ENCODE data around the gene PKP4.

The PKP4 gene

DNA sequence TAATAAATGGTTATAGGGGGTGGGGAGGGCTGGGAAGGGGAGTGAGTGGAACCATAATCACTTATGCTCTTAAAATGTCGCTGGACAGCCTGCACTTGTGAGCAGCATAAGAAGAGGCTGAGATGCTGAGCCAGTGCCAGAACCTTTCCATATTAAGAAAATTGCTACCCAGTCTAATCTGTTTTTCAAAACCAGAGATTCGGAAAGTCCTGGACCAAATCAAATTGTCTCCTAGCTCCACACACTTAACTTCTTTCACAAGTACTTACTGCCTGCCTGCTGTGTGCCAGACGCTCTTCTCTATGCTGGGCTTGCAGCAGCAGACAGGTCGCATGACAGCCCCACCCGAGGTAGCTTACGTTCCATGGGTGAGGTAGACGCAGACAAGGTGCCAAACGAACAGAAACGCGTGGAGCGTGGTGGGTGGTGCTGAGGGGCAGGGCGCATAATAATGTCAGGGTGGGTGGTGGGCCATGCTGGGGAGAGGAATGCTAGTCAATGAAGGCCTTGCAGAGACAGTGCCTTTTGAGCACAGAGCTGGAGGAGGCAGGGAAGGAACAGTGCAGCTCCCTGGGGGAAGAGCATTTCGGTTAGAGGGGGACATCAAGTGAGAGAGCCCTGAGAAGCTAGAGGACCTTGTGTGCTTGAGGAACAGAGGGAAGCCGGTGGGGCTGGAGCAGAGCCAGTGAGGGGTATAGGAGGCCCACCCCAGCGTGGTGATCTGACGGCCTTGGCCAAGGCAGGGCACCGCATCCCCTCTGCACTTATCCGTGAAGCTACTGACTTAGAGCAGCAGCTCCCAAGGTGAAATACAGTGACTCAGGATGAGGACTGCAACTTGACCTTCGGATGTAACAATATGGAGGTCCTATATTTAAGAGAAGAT is 214.9 kb downstream of the PKP4 start:
- Histone ChIP-seq H3K27me3 (replicated peaks in 2 of 5; ENCODE audit: control insufficient read depth in 4 of 5, insufficient read depth in 5 of 5, low read length in 4 of 5) (no peaks in the 10 kb centered on the region), H3K27ac (ENCODE audit: insufficient read depth in 1 of 2, low read depth in 1 of 2, low read length in 2 of 2, poor library complexity in 1 of 2, severe bottlenecking in 2 of 2) (no peak overlapping the region), H3K4me3 (ENCODE audit: control insufficient read depth in 1 of 7, extremely low read depth in 1 of 7, insufficient read depth in 4 of 7, low read depth in 2 of 7, low read length in 6 of 7) (no peak overlapping the region), H3K9me3 (ENCODE audit: control extremely low read depth in 1 of 5, control insufficient read depth in 4 of 5, insufficient read depth in 2 of 5, low read depth in 1 of 5, low read length in 4 of 5) (no peaks in the 10 kb centered on the region), H3K4me1 (ENCODE audit: control extremely low read depth in 1 of 4, control insufficient read depth in 4 of 4, insufficient read depth in 4 of 4, low read length in 3 of 4) (peaks cover 0 to 10% (median 0%) of the 10 kb centered on the region in 4 experiments), H3K36me3 (ENCODE audit: control insufficient read depth in 4 of 4, insufficient read depth in 4 of 4, low read length in 3 of 4) (peaks cover 10 to 58% (median 36%) of the 10 kb centered on the region in 4 experiments)
- no peak for DNase-seq
- CTCF ChIA-PET: no interaction called here
- 96% methylated on average over 18 of the region's 19 CpGs for WGBS (ENCODE audit: insufficient coverage)
- POLR2A ChIA-PET: no interaction called here

DNA sequence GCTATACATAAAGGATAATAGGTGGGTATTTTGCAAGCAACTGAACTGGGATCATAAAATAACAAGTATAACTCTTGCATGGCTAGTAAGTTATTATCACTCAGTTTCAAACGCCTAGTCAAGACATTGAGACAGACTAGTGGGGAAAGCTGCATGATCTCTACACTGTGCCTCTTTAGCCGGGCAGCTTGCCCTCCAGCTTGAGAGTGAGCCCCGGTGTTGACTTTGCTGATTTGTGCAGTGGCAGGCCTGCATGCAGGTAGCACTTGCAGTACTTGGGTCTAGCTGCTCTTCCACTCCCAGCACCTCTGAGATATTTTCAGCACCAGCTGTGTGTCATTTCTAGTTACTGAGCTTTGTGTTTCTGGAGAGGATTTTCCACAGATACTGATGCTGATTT is 219.5 kb downstream of the PKP4 start:
- Histone ChIP-seq H3K27me3 (replicated peaks in 2 of 5; ENCODE audit: control insufficient read depth in 4 of 5, insufficient read depth in 5 of 5, low read length in 4 of 5) (no peaks in the 10 kb centered on the region), H3K9me3 (ENCODE audit: control extremely low read depth in 1 of 5, control insufficient read depth in 4 of 5, insufficient read depth in 2 of 5, low read depth in 1 of 5, low read length in 4 of 5) (no peaks in the 10 kb centered on the region), H3K27ac (ENCODE audit: insufficient read depth in 1 of 2, low read depth in 1 of 2, low read length in 2 of 2, poor library complexity in 1 of 2, severe bottlenecking in 2 of 2) (no peak overlapping the region), H3K4me1 (ENCODE audit: control extremely low read depth in 1 of 4, control insufficient read depth in 4 of 4, insufficient read depth in 4 of 4, low read length in 3 of 4) (no peaks in the 10 kb centered on the region), H3K36me3 (ENCODE audit: control insufficient read depth in 4 of 4, insufficient read depth in 4 of 4, low read length in 3 of 4) (peaks cover 4 to 63% (median 29%) of the 10 kb centered on the region in 4 experiments), H3K4me3 (ENCODE audit: control insufficient read depth in 1 of 7, extremely low read depth in 1 of 7, insufficient read depth in 4 of 7, low read depth in 2 of 7, low read length in 6 of 7) (no peak overlapping the region)
- ChIA-PET POLR2A (no interaction called here), CTCF (no interaction called here)
- 100% methylated on average over 2 of the region's 3 CpGs for WGBS (ENCODE audit: insufficient coverage)
- no peak for DNase-seq

DNA sequence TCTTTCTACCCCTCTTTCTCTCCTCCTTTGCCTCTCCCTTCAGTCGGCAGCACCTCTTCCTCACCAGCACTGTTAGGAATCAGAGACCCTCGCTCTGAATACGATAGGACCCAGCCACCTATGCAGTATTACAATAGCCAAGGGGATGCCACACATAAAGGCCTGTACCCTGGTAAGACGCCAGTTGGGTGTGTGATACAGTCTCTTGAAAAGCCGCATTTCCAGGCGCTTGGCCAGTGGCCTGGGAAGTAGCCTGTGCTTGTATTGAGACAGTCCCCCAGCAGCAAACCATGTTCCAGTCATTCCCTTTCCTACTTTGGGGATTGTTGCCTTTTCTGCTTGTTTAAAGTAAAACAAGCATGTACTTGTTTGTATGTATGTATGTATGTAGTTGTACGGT is 219.9 kb downstream of the PKP4 start:
- WGBS (ENCODE audit: insufficient coverage): 96% methylated on average over 5 of the region's 7 CpGs
- Histone ChIP-seq H3K27me3 (replicated peaks in 2 of 5; ENCODE audit: control insufficient read depth in 4 of 5, insufficient read depth in 5 of 5, low read length in 4 of 5) (no peaks in the 10 kb centered on the region), H3K27ac (ENCODE audit: insufficient read depth in 1 of 2, low read depth in 1 of 2, low read length in 2 of 2, poor library complexity in 1 of 2, severe bottlenecking in 2 of 2) (no peak overlapping the region), H3K9me3 (ENCODE audit: control extremely low read depth in 1 of 5, control insufficient read depth in 4 of 5, insufficient read depth in 2 of 5, low read depth in 1 of 5, low read length in 4 of 5) (no peaks in the 10 kb centered on the region), H3K4me3 (ENCODE audit: control insufficient read depth in 1 of 7, extremely low read depth in 1 of 7, insufficient read depth in 4 of 7, low read depth in 2 of 7, low read length in 6 of 7) (no peak overlapping the region), H3K36me3 (ENCODE audit: control insufficient read depth in 4 of 4, insufficient read depth in 4 of 4, low read length in 3 of 4) (peaks cover 4 to 59% (median 28%) of the 10 kb centered on the region in 4 experiments), H3K4me1 (ENCODE audit: control extremely low read depth in 1 of 4, control insufficient read depth in 4 of 4, insufficient read depth in 4 of 4, low read length in 3 of 4) (no peaks in the 10 kb centered on the region)
- ChIA-PET POLR2A (no interaction called here), CTCF (no interaction called here)
- DNase-seq: no peak

DNA sequence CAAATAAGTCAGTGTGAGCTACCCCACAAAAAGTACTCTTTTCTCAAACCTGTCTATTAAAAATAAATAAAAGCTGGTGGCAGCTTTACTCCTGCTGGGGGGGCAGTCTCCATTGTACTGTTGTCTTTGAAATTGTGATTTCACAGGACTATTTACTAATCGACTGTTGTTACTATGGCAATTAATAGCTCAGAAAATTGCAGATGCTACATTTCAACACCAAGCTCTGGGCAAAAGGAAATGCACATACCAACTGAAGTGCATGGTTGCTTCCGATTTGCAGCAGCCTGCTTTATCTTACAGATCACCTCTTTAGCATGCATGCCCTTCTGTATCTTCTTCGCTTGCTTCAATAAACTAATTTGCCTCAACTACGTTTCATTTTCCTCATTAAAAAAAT is 220.8 kb downstream of the PKP4 start:
- H3K36me3 ChIP-seq (ENCODE audit: control insufficient read depth in 4 of 4, insufficient read depth in 4 of 4, low read length in 3 of 4): peaks cover 4 to 57% (median 28%) of the 10 kb centered on the region in 4 experiments
- CTCF ChIA-PET: interaction anchor here (1.4 kb wide), 1 partner anchor 11 kb away, joined by 4 read pairs; no protein-coding TSS in a partner anchor
- no peaks in the 10 kb centered on the region for H3K9me3 ChIP-seq (ENCODE audit: control extremely low read depth in 1 of 5, control insufficient read depth in 4 of 5, insufficient read depth in 2 of 5, low read depth in 1 of 5, low read length in 4 of 5)
- no peak overlapping the region for H3K4me3 ChIP-seq (ENCODE audit: control insufficient read depth in 1 of 7, extremely low read depth in 1 of 7, insufficient read depth in 4 of 7, low read depth in 2 of 7, low read length in 6 of 7)
- WGBS (ENCODE audit: insufficient coverage): 100% methylated on average over 4 of the region's 4 CpGs
- no peak for DNase-seq
- no peak overlapping the region for H3K27ac ChIP-seq (ENCODE audit: insufficient read depth in 1 of 2, low read depth in 1 of 2, low read length in 2 of 2, poor library complexity in 1 of 2, severe bottlenecking in 2 of 2)
- POLR2A ChIA-PET: no interaction called here
- H3K4me1 ChIP-seq (ENCODE audit: control extremely low read depth in 1 of 4, control insufficient read depth in 4 of 4, insufficient read depth in 4 of 4, low read length in 3 of 4): no peaks in the 10 kb centered on the region
- no peaks in the 10 kb centered on the region for H3K27me3 ChIP-seq (replicated peaks in 2 of 5; ENCODE audit: control insufficient read depth in 4 of 5, insufficient read depth in 5 of 5, low read length in 4 of 5)

DNA sequence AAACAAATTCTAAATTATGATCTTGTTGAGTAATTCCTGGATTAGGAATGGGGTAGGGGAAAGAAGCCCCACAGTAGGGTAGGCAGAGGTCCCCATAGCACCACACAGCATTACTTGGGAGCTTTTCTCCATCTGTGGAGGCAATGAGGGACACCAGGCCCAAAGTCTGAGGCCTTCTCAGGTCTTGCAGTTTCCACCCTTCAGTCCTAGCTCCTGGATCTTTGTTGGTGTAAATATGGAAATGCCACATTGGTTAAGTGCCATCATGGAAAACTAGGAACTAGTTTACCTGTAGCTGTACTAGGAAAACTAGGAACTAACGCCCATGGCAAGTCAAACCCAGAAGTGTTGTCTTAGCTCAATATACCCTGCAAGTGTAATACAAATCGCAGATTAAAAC is 225.1 kb downstream of the PKP4 start:
- Histone ChIP-seq H3K4me3 (ENCODE audit: control insufficient read depth in 1 of 7, extremely low read depth in 1 of 7, insufficient read depth in 4 of 7, low read depth in 2 of 7, low read length in 6 of 7) (no peak overlapping the region), H3K36me3 (ENCODE audit: control insufficient read depth in 4 of 4, insufficient read depth in 4 of 4, low read length in 3 of 4) (peaks cover 0 to 29% (median 13%) of the 10 kb centered on the region in 4 experiments), H3K9me3 (ENCODE audit: control extremely low read depth in 1 of 5, control insufficient read depth in 4 of 5, insufficient read depth in 2 of 5, low read depth in 1 of 5, low read length in 4 of 5) (no peaks in the 10 kb centered on the region), H3K27me3 (replicated peaks in 2 of 5; ENCODE audit: control insufficient read depth in 4 of 5, insufficient read depth in 5 of 5, low read length in 4 of 5) (no peaks in the 10 kb centered on the region), H3K4me1 (ENCODE audit: control extremely low read depth in 1 of 4, control insufficient read depth in 4 of 4, insufficient read depth in 4 of 4, low read length in 3 of 4) (no peaks in the 10 kb centered on the region), H3K27ac (ENCODE audit: insufficient read depth in 1 of 2, low read depth in 1 of 2, low read length in 2 of 2, poor library complexity in 1 of 2, severe bottlenecking in 2 of 2) (no peak overlapping the region)
- no peak for DNase-seq
- ChIA-PET POLR2A (no interaction called here), CTCF (interaction anchor here (1.4 kb wide), 1 partner anchor 502 kb away, joined by 4 read pairs; no protein-coding TSS in a partner anchor)
- WGBS (ENCODE audit: insufficient coverage): 100% methylated on average over 1 of the region's 2 CpGs

DNA sequence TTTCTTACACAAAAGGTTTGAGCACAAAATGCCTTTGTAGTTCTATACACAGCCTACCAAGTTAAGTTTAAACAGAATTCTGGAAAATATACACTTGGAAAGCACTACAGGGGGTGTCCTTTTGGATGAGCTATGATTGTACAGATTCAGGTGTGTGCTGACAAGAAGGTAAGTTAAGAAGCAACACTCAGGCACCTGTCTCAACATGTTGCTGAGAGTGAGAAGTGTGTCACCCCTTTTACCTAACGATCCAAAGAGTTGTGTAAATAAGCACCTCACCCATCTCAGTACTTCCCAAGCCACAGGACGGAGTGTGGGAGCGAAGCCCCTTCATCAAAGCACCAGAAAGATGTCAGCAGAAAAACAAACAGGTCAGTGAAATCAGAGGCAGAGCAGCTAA is 228.9 kb downstream of the PKP4 start:
- H3K4me1 ChIP-seq (ENCODE audit: control extremely low read depth in 1 of 4, control insufficient read depth in 4 of 4, insufficient read depth in 4 of 4, low read length in 3 of 4): no peaks in the 10 kb centered on the region
- ChIA-PET CTCF (no interaction called here), POLR2A (no interaction called here)
- no peaks in the 10 kb centered on the region for H3K27me3 ChIP-seq (replicated peaks in 2 of 5; ENCODE audit: control insufficient read depth in 4 of 5, insufficient read depth in 5 of 5, low read length in 4 of 5)
- no CpG with 5 or more reads among the region's 3 CpGs for WGBS (ENCODE audit: insufficient coverage)
- H3K27ac ChIP-seq (ENCODE audit: insufficient read depth in 1 of 2, low read depth in 1 of 2, low read length in 2 of 2, poor library complexity in 1 of 2, severe bottlenecking in 2 of 2): no peak overlapping the region
- DNase-seq: no peak
- peaks cover 0 to 4% (median 1%) of the 10 kb centered on the region in 4 experiments for H3K36me3 ChIP-seq (ENCODE audit: control insufficient read depth in 4 of 4, insufficient read depth in 4 of 4, low read length in 3 of 4)
- no peak overlapping the region for H3K4me3 ChIP-seq (ENCODE audit: control insufficient read depth in 1 of 7, extremely low read depth in 1 of 7, insufficient read depth in 4 of 7, low read depth in 2 of 7, low read length in 6 of 7)
- no peaks in the 10 kb centered on the region for H3K9me3 ChIP-seq (ENCODE audit: control extremely low read depth in 1 of 5, control insufficient read depth in 4 of 5, insufficient read depth in 2 of 5, low read depth in 1 of 5, low read length in 4 of 5)

DNA sequence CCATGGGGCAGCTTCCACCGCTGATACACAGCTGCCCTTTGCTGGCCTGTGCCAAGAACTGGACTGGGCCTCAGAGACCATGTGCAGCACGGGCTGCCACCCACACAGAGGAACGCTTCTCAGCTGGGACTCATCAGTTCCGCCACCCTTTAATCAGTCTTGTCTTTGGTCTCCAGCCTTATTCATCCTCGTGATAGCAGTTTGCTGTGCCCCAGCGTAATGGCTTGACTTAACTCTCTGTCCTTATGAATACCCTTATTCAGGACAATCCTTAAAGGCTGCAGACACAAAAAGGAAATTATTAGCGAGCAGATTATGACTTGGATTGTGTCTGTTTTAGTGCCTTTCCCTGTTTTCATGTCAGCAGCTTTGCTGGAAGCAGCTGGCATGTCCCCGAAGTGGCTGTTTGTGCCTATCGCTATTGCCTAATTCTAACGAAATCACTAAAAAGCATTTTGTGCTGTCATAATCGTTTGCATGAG is 229.5 kb downstream of the PKP4 start:
- 88% methylated on average over 10 of the region's 11 CpGs for WGBS (ENCODE audit: insufficient coverage)
- no peak for DNase-seq
- Histone ChIP-seq H3K36me3 (ENCODE audit: control insufficient read depth in 4 of 4, insufficient read depth in 4 of 4, low read length in 3 of 4) (peaks cover 0 to 4% (median 1%) of the 10 kb centered on the region in 4 experiments), H3K27me3 (replicated peaks in 2 of 5; ENCODE audit: control insufficient read depth in 4 of 5, insufficient read depth in 5 of 5, low read length in 4 of 5) (no peaks in the 10 kb centered on the region), H3K4me3 (ENCODE audit: control insufficient read depth in 1 of 7, extremely low read depth in 1 of 7, insufficient read depth in 4 of 7, low read depth in 2 of 7, low read length in 6 of 7) (no peak overlapping the region), H3K4me1 (ENCODE audit: control extremely low read depth in 1 of 4, control insufficient read depth in 4 of 4, insufficient read depth in 4 of 4, low read length in 3 of 4) (no peaks in the 10 kb centered on the region), H3K27ac (ENCODE audit: insufficient read depth in 1 of 2, low read depth in 1 of 2, low read length in 2 of 2, poor library complexity in 1 of 2, severe bottlenecking in 2 of 2) (no peak overlapping the region), H3K9me3 (ENCODE audit: control extremely low read depth in 1 of 5, control insufficient read depth in 4 of 5, insufficient read depth in 2 of 5, low read depth in 1 of 5, low read length in 4 of 5) (no peaks in the 10 kb centered on the region)
- POLR2A ChIA-PET: no interaction called here
- CTCF ChIA-PET: no interaction called here
